Colon (tissue), 2 donors: ENCODE measurements around the gene CHST8.
"Not testable (repeated sequence)": the region's sequence is repeated elsewhere in the genome, so short reads cannot be mapped to it uniquely, and the experiment has no call there.

ENCODE experiments used
- FAIRE-seq: peaks from 2 replicates; lab custom pipeline; 2012; peaks lifted over from hg19 to GRCh38; lab: Jason Lieb, UNC
- donor health status: control.
- donor health status: control.

The CHST8 gene

GRCh38 chr19:33621811-33622504 is at the start of gene CHST8:
CHST8 (plus strand) TSS chr19:33621953; CDS start chr19:33689262, 67,309 bp downstream.
- FAIRE-seq, result no peak

GRCh38 chr19:33572929-33573328 is 48.8 kb upstream of the CHST8 start:
- FAIRE-seq, result no peak

- no peak for FAIRE-seq
Observed at GRCh38 chr19:33574824-33575223, 46.9 kb upstream of the CHST8 start.

- no peak for FAIRE-seq
Observed at GRCh38 chr19:33578697-33579096, 43.1 kb upstream of the CHST8 start.

GRCh38 chr19:33580026-33580644 is 41.6 kb upstream of the CHST8 start:
- no peak for FAIRE-seq

GRCh38 chr19:33580645-33581037 is 41.1 kb upstream of the CHST8 start:
- no peak for FAIRE-seq

- FAIRE-seq, result no peak
Observed at GRCh38 chr19:33582914-33583313, 38.8 kb upstream of the CHST8 start.

- no peak for FAIRE-seq
Observed at GRCh38 chr19:33587150-33587549, 34.6 kb upstream of the CHST8 start.

- no peak for FAIRE-seq
Observed at GRCh38 chr19:33590224-33590623, 31.5 kb upstream of the CHST8 start.

- FAIRE-seq, result no peak
Observed at GRCh38 chr19:33595783-33596182, 26.0 kb upstream of the CHST8 start.

GRCh38 chr19:33601583-33601982 is 20.2 kb upstream of the CHST8 start:
- no peak for FAIRE-seq

GRCh38 chr19:33602576-33603204 is 19.1 kb upstream of the CHST8 start:
- no peak for FAIRE-seq

- FAIRE-seq, result no peak
Observed at GRCh38 chr19:33603377-33603776, 18.4 kb upstream of the CHST8 start.

- FAIRE-seq, result no peak
Observed at GRCh38 chr19:33604651-33605050, 17.1 kb upstream of the CHST8 start.

- FAIRE-seq, result not testable (repeated sequence)
Observed at GRCh38 chr19:33605803-33606295, 15.9 kb upstream of the CHST8 start.

- no peak for FAIRE-seq
Observed at GRCh38 chr19:33606556-33606955, 15.2 kb upstream of the CHST8 start.

GRCh38 chr19:33609353-33609752 is 12.4 kb upstream of the CHST8 start:
- FAIRE-seq, result no peak

GRCh38 chr19:33610588-33610987 is 11.2 kb upstream of the CHST8 start:
- FAIRE-seq, result no peak

GRCh38 chr19:33612928-33613619 is 8.7 kb upstream of the CHST8 start:
- no peak for FAIRE-seq

GRCh38 chr19:33613620-33614000 is 8.1 kb upstream of the CHST8 start:
- no peak for FAIRE-seq

- no peak for FAIRE-seq
Observed at GRCh38 chr19:33616346-33616745, 5.4 kb upstream of the CHST8 start.

GRCh38 chr19:33616857-33617256 is 4.9 kb upstream of the CHST8 start:
- FAIRE-seq, result no peak

GRCh38 chr19:33618363-33618762 is 3.4 kb upstream of the CHST8 start:
- FAIRE-seq, result not testable (repeated sequence)
